ENCODE results near the gene PCDH8. TPM values are rescaled to one million over a fixed set of nuclear protein-coding genes. Genes with fewer than 3 reads are reported as not detected.

PCDH8 gene
- total and polyA plus RNA-seq, 2 of the 13 experiments (the other 11 are each of a cell fraction or from before 2014, with no cell fraction given) = not detected

DNA sequence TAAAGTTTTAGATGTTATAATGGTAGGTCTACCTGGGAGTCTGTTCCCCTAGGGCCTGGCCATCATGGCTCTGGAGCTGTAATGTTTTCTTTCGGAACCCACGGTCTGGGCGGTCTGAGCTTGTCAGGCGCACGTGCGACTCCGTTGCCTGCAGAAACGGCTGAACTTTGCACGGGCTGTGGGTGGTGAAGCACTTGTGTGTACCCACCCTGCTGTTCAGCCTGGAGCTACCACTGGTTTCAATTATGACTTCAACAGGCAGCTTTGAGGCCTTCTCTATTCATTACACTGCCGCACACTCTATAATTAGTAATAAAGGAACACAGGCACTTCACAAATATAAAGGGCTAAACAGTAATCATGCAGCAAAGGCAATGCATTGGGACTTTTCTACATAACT is 6.0 kb downstream of the PCDH8 start (continued):
- TF ChIP-seq, protein P1, sequence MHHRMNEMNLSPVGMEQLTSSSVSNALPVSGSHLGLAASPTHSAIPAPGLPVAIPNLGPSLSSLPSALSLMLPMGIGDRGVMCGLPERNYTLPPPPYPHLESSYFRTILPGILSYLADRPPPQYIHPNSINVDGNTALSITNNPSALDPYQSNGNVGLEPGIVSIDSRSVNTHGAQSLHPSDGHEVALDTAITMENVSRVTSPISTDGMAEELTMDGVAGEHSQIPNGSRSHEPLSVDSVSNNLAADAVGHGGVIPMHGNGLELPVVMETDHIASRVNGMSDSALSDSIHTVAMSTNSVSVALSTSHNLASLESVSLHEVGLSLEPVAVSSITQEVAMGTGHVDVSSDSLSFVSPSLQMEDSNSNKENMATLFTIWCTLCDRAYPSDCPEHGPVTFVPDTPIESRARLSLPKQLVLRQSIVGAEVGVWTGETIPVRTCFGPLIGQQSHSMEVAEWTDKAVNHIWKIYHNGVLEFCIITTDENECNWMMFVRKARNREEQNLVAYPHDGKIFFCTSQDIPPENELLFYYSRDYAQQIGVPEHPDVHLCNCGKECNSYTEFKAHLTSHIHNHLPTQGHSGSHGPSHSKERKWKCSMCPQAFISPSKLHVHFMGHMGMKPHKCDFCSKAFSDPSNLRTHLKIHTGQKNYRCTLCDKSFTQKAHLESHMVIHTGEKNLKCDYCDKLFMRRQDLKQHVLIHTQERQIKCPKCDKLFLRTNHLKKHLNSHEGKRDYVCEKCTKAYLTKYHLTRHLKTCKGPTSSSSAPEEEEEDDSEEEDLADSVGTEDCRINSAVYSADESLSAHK (CRISPR knock-in tag; IDR thresholded peaks at IDR 0.05; ENCODE audit: borderline replicate concordance) = no peak
- TF ChIP-seq MAFK (conservative IDR thresholded peaks at IDR 0.05 in 1 of 2, IDR thresholded peaks at IDR 0.05 in 1 of 2; ENCODE audit: low read length in 2 of 2) (no peak), STAG1 (CRISPR knock-in tag; IDR thresholded peaks at IDR 0.05) (no peak), ZNF180 (CRISPR knock-in tag; IDR thresholded peaks at IDR 0.05; ENCODE audit: borderline replicate concordance, low read depth) (no peak), MIER2 (CRISPR knock-in tag; IDR thresholded peaks at IDR 0.05) (peak; percentile 88), ETS1 (CRISPR knock-in tag; IDR thresholded peaks at IDR 0.05) (no peak), ZNF232 (CRISPR knock-in tag; IDR thresholded peaks at IDR 0.05; ENCODE audit: borderline replicate concordance) (no peak), ZNF770 (CRISPR knock-in tag; IDR thresholded peaks at IDR 0.05) (no peak), MBNL3 (CRISPR knock-in tag; conservative IDR thresholded peaks at IDR 0.05) (no peak), TBX3 (IDR thresholded peaks at IDR 0.05; ENCODE audit: borderline replicate concordance) (no peak), SKI (IDR thresholded peaks at IDR 0.05; ENCODE audit: partially characterized antibody) (no peak), CCAR2 (optimal IDR thresholded peaks at IDR 0.05; ENCODE audit: low read depth, low read length) (no peak), NR3C1 (CRISPR knock-in tag; IDR thresholded peaks at IDR 0.05) (no peak), ZNF768 (CRISPR knock-in tag; IDR thresholded peaks at IDR 0.05) (peak; percentile 58; the same call in 1 of the 2 replicates), ZNF574 (CRISPR knock-in tag; IDR thresholded peaks at IDR 0.05) (0 out of 2 replicates have a peak, but pooled peaks have one; percentile 49)
- TF ChIP-seq, protein P2, sequence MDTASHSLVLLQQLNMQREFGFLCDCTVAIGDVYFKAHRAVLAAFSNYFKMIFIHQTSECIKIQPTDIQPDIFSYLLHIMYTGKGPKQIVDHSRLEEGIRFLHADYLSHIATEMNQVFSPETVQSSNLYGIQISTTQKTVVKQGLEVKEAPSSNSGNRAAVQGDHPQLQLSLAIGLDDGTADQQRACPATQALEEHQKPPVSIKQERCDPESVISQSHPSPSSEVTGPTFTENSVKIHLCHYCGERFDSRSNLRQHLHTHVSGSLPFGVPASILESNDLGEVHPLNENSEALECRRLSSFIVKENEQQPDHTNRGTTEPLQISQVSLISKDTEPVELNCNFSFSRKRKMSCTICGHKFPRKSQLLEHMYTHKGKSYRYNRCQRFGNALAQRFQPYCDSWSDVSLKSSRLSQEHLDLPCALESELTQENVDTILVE (CRISPR knock-in tag; IDR thresholded peaks at IDR 0.05) = no peak
- TF ChIP-seq, protein P3, sequence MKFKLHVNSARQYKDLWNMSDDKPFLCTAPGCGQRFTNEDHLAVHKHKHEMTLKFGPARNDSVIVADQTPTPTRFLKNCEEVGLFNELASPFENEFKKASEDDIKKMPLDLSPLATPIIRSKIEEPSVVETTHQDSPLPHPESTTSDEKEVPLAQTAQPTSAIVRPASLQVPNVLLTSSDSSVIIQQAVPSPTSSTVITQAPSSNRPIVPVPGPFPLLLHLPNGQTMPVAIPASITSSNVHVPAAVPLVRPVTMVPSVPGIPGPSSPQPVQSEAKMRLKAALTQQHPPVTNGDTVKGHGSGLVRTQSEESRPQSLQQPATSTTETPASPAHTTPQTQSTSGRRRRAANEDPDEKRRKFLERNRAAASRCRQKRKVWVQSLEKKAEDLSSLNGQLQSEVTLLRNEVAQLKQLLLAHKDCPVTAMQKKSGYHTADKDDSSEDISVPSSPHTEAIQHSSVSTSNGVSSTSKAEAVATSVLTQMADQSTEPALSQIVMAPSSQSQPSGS (CRISPR knock-in tag; IDR thresholded peaks at IDR 0.05) = 0 out of 2 replicates have a peak, but pooled peaks have one; percentile 23
